WTC11 (cell line): Measurements from ENCODE around the gene GPC4. TPM values are rescaled to one million over a fixed set of nuclear protein-coding genes. Genes with fewer than 3 reads are reported as not detected.

Source experiments
- ATAC-seq: fragments of 200-7000 bp; cut with Tn5 transposase; 2 replicates; pipeline ENCODE4 v1.10.0; 2021; ENCODE audit warnings: mild to moderate bottlenecking, moderate library complexity
- CTCF ChIA-PET: fragments of 300-600 bp; sonication (Branson Sonifier 250); formaldehyde crosslinking; loops from one replicate; lab custom pipeline; 2021; ENCODE audit warnings: antibody characterized with exemption; lab: Charles Lee
- POLR2A ChIA-PET: fragments of 350-600 bp; sonication (Branson Sonifier 250); formaldehyde crosslinking; loops from one replicate; lab custom pipeline; 2021; ENCODE audit warnings: antibody characterized with exemption; lab: Charles Lee
- DNase-seq: peaks from one replicate; pipeline ENCODE4 v3.0.0; 2021; ENCODE audit warnings: low spot score
- H3K27ac Mint-ChIP-seq: 2 replicates; pipeline ENCODE4 v1.8.0; 2021; ENCODE audit warnings: mixed read lengths
- H3K27me3 Mint-ChIP-seq: 2 replicates; pipeline ENCODE4 v1.8.0; 2021; ENCODE audit warnings: low read depth, mild to moderate bottlenecking, moderate library complexity, mixed read lengths
- H3K36me3 Mint-ChIP-seq: 2 replicates; pipeline ENCODE4 v1.8.0; 2021; ENCODE audit warnings: mixed read lengths
- H3K4me1 Mint-ChIP-seq: 2 replicates; pipeline ENCODE4 v1.8.0; 2022; ENCODE audit warnings: mixed read lengths
- H3K4me3 Mint-ChIP-seq: 2 replicates; pipeline ENCODE4 v1.8.0; 2021; ENCODE audit warnings: mild to moderate bottlenecking, moderate library complexity, mixed read lengths
- H3K9me3 Mint-ChIP-seq: 2 replicates; pipeline ENCODE4 v1.8.0; 2021; ENCODE audit warnings: mixed read lengths
- ATF1 ChIP-seq: sonication (generic); formaldehyde crosslinking; IDR thresholded peaks from 2 replicates; pipeline ENCODE4 v1.8.1; 2023; ENCODE audit warnings: mild to moderate bottlenecking, moderate library complexity, missing genetic modification reagents
- CREM ChIP-seq: sonication (generic); formaldehyde crosslinking; IDR thresholded peaks from 2 replicates; pipeline ENCODE4 v1.8.1; 2022; ENCODE audit warnings: mild to moderate bottlenecking, missing genetic modification reagents, moderate library complexity
- FOXK1 ChIP-seq: sonication (generic); formaldehyde crosslinking; IDR thresholded peaks from 2 replicates; pipeline ENCODE4 v1.8.0; 2022; ENCODE audit warnings: mild to moderate bottlenecking, moderate library complexity, missing genetic modification reagents
- OVOL2 ChIP-seq: fragments of 250-450 bp; sonication (Bioruptor Pico); IDR thresholded peaks from 2 replicates; pipeline ENCODE4 v1.9.0; 2021; ENCODE audit warnings: mild to moderate bottlenecking, borderline replicate concordance
- SP1 ChIP-seq: sonication (generic); formaldehyde crosslinking; conservative IDR thresholded peaks from 2 replicates; pipeline ENCODE4 v1.8.1; 2022; ENCODE audit warnings: missing genetic modification reagents
- TCF7 ChIP-seq: sonication (generic); formaldehyde crosslinking; IDR thresholded peaks from 2 replicates; pipeline ENCODE4 v1.8.0; 2022; ENCODE audit warnings: mild to moderate bottlenecking, low read depth, missing genetic modification reagents, moderate library complexity
- ZNF416 ChIP-seq: fragments of 250-450 bp; sonication (Bioruptor Pico); IDR thresholded peaks from 2 replicates; pipeline ENCODE4 v1.9.0; 2021; ENCODE audit warnings: mild to moderate bottlenecking, inconsistent platforms
- total RNA-seq: library from RNA; stranded (reverse); gene quantifications from 3 replicates; pipeline ENCODE4 v1.2.3, GENCODE V29; 2021
- TF ChIP-seq, protein P1 (sequence below): sonication (generic); formaldehyde crosslinking; IDR thresholded peaks from 2 replicates; pipeline ENCODE4 v1.8.1; 2022; ENCODE audit warnings: low read depth, missing genetic modification reagents, borderline replicate concordance
- TF ChIP-seq, protein P2 (sequence below): sonication (generic); formaldehyde crosslinking; IDR thresholded peaks from 2 replicates; pipeline ENCODE4 v1.8.1; 2022; ENCODE audit warnings: mild to moderate bottlenecking, missing genetic modification reagents, moderate library complexity, borderline replicate concordance
- TF ChIP-seq, protein P3 (sequence below): sonication (generic); formaldehyde crosslinking; IDR thresholded peaks from 2 replicates; pipeline ENCODE4 v1.8.0; 2022; ENCODE audit warnings: mild to moderate bottlenecking, missing genetic modification reagents
- TF ChIP-seq, protein P4 (sequence below): sonication (generic); formaldehyde crosslinking; IDR thresholded peaks from 2 replicates; pipeline ENCODE4 v1.8.0; 2023; ENCODE audit warnings: mild to moderate bottlenecking, missing genetic modification reagents
- TF ChIP-seq, protein P5 (sequence below): sonication (generic); formaldehyde crosslinking; IDR thresholded peaks from 2 replicates; pipeline ENCODE4 v1.8.1; 2023; ENCODE audit warnings: mild to moderate bottlenecking, missing genetic modification reagents, borderline replicate concordance
- TF ChIP-seq, protein P6 (sequence below): sonication (generic); formaldehyde crosslinking; IDR thresholded peaks from 2 replicates; pipeline ENCODE4 v1.8.0; 2022; ENCODE audit warnings: missing genetic modification reagents

GPC4 gene
- total RNA-seq, 1 experiment from 2014 or later, result 144 TPM

DNA sequence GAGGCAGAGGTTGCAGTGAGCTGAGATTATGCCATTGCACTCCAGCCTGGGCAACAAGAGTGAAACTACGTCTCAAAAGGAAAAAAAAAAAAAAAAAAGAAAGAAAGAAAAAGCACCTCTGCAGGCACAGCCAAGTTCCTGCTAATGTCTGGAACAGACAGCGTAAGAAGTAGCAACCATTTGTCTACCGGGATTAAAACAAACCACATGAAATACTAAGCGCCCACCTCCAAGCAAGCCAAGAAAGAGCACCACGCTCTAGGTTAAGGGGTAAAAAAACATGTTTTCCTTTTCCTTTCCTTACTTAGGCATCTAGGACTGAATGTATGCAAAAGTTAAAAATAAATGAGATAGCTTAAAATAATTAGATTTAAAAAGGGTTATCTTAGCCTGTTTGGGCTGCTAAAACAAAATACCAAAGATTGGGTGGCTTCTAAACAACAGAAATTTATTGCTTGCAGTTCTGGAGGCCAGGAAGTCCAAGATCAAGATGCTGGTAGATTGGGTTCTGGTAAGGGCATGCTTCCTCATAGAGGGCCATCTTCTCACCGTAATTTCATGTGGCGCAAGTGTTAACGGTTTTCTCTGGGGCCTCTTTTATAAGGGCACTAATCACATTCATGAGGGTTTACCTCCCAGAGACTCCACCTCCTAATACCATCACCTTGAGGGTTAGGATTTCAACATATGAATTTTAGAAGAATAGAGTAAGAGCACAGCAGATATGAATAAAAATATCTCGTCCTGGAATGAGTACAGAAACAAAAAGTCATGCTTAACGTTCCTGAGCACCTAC is 12.3 kb downstream of the GPC4 start:
- H3K4me1 Mint-ChIP-seq, result peaks cover 39% of the 10 kb centered on the region
- DNase-seq (no peak), ATAC-seq (no peak)
- H3K27me3 Mint-ChIP-seq, result no peaks in the 10 kb centered on the region
- H3K36me3 Mint-ChIP-seq, result peaks cover 50% of the 10 kb centered on the region
- ChIA-PET POLR2A (no interaction called here), CTCF (no interaction called here)
- no peak overlapping the region for H3K4me3 Mint-ChIP-seq
- no peak overlapping the region for H3K27ac Mint-ChIP-seq
- TF ChIP-seq CREM (CRISPR knock-in tag) (no peak), FOXK1 (CRISPR knock-in tag) (no peak), TCF7 (no peak), ZNF416 (CRISPR knock-in tag) (no peak), ATF1 (CRISPR knock-in tag) (no peak), SP1 (CRISPR knock-in tag) (no peak), OVOL2 (CRISPR knock-in tag) (no peak)
- TF ChIP-seq, protein P1, sequence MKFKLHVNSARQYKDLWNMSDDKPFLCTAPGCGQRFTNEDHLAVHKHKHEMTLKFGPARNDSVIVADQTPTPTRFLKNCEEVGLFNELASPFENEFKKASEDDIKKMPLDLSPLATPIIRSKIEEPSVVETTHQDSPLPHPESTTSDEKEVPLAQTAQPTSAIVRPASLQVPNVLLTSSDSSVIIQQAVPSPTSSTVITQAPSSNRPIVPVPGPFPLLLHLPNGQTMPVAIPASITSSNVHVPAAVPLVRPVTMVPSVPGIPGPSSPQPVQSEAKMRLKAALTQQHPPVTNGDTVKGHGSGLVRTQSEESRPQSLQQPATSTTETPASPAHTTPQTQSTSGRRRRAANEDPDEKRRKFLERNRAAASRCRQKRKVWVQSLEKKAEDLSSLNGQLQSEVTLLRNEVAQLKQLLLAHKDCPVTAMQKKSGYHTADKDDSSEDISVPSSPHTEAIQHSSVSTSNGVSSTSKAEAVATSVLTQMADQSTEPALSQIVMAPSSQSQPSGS, result no peak
- TF ChIP-seq, protein P2, sequence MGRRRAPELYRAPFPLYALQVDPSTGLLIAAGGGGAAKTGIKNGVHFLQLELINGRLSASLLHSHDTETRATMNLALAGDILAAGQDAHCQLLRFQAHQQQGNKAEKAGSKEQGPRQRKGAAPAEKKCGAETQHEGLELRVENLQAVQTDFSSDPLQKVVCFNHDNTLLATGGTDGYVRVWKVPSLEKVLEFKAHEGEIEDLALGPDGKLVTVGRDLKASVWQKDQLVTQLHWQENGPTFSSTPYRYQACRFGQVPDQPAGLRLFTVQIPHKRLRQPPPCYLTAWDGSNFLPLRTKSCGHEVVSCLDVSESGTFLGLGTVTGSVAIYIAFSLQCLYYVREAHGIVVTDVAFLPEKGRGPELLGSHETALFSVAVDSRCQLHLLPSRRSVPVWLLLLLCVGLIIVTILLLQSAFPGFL (CRISPR knock-in tag), result no peak
- TF ChIP-seq, protein P3, sequence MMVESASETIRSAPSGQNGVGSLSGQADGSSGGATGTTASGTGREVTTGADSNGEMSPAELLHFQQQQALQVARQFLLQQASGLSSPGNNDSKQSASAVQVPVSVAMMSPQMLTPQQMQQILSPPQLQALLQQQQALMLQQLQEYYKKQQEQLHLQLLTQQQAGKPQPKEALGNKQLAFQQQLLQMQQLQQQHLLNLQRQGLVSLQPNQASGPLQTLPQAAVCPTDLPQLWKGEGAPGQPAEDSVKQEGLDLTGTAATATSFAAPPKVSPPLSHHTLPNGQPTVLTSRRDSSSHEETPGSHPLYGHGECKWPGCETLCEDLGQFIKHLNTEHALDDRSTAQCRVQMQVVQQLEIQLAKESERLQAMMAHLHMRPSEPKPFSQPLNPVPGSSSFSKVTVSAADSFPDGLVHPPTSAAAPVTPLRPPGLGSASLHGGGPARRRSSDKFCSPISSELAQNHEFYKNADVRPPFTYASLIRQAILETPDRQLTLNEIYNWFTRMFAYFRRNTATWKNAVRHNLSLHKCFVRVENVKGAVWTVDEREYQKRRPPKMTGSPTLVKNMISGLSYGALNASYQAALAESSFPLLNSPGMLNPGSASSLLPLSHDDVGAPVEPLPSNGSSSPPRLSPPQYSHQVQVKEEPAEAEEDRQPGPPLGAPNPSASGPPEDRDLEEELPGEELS, result no peak
- TF ChIP-seq, protein P4, sequence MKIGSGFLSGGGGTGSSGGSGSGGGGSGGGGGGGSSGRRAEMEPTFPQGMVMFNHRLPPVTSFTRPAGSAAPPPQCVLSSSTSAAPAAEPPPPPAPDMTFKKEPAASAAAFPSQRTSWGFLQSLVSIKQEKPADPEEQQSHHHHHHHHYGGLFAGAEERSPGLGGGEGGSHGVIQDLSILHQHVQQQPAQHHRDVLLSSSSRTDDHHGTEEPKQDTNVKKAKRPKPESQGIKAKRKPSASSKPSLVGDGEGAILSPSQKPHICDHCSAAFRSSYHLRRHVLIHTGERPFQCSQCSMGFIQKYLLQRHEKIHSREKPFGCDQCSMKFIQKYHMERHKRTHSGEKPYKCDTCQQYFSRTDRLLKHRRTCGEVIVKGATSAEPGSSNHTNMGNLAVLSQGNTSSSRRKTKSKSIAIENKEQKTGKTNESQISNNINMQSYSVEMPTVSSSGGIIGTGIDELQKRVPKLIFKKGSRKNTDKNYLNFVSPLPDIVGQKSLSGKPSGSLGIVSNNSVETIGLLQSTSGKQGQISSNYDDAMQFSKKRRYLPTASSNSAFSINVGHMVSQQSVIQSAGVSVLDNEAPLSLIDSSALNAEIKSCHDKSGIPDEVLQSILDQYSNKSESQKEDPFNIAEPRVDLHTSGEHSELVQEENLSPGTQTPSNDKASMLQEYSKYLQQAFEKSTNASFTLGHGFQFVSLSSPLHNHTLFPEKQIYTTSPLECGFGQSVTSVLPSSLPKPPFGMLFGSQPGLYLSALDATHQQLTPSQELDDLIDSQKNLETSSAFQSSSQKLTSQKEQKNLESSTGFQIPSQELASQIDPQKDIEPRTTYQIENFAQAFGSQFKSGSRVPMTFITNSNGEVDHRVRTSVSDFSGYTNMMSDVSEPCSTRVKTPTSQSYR (CRISPR knock-in tag), result no peak
- TF ChIP-seq, protein P5, sequence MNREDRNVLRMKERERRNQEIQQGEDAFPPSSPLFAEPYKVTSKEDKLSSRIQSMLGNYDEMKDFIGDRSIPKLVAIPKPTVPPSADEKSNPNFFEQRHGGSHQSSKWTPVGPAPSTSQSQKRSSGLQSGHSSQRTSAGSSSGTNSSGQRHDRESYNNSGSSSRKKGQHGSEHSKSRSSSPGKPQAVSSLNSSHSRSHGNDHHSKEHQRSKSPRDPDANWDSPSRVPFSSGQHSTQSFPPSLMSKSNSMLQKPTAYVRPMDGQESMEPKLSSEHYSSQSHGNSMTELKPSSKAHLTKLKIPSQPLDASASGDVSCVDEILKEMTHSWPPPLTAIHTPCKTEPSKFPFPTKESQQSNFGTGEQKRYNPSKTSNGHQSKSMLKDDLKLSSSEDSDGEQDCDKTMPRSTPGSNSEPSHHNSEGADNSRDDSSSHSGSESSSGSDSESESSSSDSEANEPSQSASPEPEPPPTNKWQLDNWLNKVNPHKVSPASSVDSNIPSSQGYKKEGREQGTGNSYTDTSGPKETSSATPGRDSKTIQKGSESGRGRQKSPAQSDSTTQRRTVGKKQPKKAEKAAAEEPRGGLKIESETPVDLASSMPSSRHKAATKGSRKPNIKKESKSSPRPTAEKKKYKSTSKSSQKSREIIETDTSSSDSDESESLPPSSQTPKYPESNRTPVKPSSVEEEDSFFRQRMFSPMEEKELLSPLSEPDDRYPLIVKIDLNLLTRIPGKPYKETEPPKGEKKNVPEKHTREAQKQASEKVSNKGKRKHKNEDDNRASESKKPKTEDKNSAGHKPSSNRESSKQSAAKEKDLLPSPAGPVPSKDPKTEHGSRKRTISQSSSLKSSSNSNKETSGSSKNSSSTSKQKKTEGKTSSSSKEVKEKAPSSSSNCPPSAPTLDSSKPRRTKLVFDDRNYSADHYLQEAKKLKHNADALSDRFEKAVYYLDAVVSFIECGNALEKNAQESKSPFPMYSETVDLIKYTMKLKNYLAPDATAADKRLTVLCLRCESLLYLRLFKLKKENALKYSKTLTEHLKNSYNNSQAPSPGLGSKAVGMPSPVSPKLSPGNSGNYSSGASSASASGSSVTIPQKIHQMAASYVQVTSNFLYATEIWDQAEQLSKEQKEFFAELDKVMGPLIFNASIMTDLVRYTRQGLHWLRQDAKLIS, result no peak
- TF ChIP-seq, protein P6, sequence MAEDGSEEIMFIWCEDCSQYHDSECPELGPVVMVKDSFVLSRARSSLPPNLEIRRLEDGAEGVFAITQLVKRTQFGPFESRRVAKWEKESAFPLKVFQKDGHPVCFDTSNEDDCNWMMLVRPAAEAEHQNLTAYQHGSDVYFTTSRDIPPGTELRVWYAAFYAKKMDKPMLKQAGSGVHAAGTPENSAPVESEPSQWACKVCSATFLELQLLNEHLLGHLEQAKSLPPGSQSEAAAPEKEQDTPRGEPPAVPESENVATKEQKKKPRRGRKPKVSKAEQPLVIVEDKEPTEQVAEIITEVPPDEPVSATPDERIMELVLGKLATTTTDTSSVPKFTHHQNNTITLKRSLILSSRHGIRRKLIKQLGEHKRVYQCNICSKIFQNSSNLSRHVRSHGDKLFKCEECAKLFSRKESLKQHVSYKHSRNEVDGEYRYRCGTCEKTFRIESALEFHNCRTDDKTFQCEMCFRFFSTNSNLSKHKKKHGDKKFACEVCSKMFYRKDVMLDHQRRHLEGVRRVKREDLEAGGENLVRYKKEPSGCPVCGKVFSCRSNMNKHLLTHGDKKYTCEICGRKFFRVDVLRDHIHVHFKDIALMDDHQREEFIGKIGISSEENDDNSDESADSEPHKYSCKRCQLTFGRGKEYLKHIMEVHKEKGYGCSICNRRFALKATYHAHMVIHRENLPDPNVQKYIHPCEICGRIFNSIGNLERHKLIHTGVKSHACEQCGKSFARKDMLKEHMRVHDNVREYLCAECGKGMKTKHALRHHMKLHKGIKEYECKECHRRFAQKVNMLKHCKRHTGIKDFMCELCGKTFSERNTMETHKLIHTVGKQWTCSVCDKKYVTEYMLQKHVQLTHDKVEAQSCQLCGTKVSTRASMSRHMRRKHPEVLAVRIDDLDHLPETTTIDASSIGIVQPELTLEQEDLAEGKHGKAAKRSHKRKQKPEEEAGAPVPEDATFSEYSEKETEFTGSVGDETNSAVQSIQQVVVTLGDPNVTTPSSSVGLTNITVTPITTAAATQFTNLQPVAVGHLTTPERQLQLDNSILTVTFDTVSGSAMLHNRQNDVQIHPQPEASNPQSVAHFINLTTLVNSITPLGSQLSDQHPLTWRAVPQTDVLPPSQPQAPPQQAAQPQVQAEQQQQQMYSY, result no peak
- H3K9me3 Mint-ChIP-seq, result no peaks in the 10 kb centered on the region
